ENCODE results near the gene C9orf50.

C9orf50 gene

DNA sequence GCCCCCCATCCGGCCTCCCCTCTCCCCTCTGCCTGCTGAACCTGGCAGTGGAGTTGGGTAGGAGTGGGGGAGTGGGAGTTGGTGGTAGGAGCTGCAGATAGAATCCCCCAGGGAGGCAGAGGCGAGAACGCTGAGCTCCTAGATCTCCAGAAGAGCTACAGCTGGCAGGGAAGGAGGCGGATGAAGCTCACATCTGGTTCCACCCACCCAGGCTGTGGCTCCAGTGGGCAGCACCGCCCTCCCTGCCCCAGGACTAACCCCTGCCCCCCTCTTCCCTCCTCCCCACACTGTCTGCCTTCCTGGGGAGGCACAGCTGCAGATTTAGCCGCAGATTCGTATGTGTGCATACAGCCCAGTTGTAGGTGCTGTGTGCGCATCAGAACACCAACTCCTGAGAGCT, 34.2 kb downstream of the C9orf50 start:
- DNase-seq, result no peak

DNA sequence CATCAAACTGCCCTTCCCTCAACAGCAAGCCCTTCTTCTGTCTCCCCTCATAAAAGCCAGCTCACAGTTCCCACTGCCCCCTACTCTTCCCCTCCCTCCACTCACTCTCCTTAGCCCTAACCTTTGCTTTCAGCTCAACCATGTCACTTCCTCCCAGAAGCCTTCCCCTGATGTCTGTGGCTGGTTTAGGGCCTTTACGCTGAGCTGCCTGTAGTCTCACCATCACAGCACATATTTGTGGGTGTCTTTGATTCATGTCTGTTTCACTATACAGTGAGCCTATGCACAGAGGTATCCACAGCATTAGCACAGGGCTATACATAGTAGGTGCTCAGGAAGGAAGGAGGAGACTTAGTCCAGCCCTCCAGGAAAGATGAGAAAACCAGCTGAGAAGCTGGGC, 34.7 kb downstream of the C9orf50 start:
- DNase-seq, result no peak

DNA sequence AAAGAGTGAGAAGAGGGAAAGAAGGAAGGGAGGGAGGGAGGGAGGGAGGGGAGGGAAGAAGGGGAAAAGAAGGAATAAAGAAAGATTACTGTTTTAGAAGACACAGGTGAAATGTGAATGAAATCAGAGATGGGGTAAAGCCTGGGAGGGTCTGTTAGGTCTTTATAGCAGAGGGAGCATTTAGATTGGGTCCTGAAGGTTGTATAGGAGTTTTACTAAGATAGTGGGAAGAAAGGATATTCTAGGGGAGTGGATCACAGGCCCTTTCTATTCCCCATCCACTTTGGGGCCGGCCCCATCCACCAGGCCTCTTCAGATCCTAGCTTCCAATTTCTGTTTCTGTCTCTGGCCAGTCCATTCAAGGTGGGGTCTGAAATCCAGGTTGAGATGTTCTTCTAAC, 35.5 kb downstream of the C9orf50 start:
- no peak for DNase-seq

DNA sequence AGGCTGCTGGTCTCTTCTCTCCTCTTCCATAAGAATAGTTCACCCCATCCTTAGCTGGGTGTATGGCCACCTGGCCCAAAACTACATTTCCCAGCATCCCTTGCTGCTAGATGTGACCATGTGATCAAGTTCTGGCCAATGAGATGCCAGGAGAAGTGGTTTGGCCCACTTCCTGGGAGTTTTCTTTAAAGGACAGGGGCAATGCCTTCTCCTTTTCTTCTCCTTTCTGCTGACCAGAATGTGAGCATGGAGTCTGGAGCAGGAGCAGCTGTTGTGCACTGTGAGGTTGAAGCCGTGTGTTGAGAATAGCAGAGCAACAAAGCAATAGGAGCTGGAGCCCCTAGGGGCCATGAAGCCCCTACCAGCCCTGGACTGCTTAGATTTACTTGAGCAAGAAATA, 36.8 kb downstream of the C9orf50 start:
- peak in 4 of 5 donors; percentile 34 to 79 (median 48) for DNase-seq

DNA sequence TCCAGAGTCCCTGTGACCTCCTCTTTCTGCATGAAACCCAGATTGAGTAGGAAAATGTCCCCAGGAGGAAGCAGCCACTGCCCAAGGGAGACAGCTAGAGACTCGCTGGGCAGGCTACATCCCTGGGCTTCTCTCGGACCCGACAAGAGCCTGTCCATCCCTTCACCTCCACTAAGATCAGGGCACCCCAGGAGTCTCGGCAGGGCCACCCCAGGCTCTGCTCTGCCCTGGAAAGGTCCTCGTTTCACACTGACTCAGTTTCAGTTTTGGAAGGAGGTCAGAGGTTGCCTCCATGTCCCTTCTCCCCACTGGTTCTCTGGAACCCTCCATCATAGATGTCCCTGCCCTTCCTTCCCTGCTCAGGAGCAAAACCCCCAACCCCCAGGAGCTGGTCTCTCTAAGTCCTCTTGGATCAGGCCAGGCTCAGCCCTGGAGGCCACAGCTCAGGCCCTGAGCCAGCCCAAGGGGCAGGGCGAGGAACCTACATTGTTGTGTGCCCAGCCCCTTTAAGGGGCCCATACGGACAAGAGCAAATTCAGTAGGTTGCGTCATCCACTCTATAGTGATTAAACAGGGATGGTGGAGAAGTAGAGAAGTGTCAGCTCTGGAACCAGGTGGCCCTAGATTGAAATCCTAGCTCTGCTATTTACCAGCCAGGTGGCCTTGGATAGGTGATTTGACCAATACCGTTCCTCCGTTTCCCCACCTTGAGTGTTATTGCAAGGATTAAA, 37.4 kb downstream of the C9orf50 start:
- DNase-seq, result no peak

DNA sequence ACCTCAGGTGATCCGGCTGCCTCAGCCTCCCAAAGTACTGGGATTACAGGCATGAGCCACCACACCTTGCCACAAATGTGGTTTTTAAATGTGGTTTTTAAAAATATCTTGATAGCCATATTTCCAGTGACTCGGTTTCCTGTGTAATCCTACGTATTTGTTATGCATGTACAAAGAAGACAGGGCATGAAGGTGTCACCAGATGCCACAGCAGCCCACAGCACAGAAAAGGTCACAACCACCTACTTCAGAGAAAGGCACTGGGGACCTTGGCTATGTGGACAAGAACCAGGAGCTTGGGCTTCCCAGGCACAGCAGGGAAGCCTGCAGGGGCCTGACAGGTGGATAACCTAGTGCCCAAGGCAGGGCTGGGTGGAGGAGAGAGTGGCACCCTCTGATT, 38.0 kb downstream of the C9orf50 start:
- peak in 1 of 5 donors; percentile 43 for DNase-seq

DNA sequence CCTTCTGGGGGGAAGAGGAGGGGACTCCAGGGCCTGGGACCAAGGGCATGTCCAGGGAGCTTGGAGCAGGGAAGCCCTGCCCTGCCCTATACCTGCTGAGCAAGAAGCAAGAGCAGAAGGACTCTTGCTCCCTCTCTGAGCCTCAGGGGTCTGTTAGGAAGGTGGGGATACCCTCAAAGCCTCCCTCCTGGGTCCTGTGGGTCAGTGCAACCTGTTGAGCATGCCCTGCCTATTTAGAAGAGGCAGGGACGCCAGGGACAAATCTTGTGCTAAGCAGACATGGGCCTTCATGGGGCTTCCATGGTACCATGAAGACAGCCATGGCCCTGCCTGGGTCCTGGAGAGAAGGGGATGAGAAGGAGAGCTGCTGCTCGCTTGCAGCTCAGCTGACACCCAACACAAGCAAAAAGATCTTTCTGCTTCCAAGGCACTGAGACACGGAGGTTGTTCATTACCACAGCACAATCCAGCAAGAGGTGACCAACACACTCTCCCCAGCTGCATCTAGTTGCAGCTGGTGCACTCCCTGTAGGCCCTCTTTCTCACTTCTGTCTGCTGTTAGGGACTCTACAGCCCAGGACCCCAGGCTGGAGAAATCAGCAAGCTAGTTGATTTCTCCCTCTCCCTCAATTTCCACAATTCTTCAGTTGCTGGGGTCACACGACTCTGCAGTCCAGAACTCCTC, 39.3 kb downstream of the C9orf50 start:
- no peak for DNase-seq

DNA sequence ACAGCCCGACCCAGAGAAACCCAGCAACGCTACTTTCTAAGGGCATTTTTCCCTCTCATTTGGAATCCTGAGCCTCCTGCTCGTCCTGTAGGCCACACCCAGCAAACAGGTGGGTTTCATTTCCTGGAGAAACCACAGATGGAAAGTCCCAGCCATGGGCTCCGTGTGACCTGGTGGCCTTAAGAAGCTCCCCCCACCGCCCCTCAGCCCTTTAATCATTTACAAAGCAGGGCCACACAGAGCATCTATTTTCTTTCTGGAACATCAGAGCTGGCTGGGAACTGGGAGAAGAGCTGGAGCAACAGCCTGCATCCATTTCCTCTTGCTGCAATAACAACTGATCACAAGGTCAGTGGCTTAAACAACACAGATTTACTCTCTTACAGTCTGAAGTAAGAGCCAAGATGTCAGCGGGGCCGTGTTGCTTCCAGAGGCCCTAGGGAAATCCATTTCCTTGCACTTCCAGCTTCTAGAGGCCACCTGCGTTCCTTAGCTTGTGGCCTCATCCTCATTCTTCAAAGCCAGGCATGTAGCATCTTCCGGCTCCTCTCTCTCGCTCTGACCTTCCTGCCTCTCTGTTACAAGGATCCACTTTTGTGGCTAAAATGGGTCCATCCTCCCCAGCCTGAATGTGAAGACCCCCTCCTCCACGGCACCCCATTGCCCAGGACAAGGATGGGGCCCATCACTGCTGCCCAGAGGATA, 40.5 kb downstream of the C9orf50 start:
- DNase-seq, result peak in 1 of 5 donors; percentile 66

DNA sequence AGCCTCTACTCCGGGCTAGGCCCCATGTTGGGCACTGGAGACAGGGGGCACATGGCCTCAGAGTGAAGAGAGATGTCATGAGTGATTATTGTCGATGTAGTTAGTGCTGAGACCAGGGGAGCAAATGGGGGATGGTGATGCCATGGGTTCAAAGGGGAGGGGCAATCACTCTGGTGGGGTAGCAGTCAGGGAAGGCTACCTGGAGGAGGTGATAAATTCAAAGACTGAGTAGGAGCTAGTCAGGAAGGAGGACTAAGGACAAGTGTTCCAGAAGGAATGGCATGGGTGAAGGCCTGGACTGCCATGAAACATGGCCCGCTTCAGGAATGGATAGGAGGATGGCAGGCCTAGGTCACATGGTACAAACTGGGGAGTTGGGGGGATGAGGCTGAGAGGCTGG, 41.6 kb downstream of the C9orf50 start:
- no peak for DNase-seq

DNA sequence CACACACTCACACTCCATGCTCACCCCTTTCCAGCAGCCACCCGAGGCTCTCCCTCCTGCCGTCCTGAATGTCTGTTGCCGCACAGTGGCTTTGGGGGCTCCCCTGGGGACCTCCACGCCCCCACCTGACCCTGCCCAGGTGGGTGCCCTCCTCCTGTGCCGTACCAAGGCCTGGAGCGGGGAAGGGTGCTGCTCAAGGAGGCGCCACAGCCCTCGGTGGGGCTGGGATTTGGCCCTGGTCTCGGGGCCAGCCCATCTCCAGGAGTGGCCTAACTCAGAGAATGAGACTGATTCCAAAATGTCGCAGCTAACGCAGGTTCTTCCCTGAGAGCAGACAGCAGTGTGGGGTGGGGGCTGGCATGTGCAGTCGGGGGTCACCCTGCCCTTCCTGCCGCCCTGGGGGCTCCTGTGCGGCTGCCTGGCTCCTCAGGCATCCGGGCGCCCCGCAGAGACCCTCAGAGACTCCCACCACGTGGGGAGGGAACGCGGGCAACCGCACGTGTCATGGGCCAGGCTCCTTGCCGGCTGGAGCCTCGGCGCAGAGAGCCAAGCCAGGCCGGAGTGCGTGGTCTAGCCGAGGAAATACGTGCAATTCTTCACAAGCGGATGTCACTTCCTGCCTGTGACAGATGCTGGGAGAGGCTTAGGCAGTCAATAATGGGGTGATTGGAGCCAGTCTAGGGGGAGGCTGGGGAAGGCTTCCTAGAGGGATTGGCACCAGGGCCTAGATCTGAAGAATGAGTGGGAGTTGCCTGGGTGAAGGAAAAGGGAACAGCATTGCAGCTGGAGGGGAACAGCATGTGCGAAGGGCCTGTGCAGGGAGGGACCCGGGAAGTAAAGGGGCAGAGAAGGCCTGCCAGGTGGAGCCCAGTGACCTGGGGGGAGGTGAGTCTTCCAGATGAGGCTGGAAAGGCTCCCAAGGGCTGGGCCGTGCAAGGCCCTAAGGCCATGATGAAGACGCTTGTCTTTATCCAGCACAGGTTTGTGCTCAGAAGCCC, 44.1 kb downstream of the C9orf50 start:
- DNase-seq, result no peak

DNA sequence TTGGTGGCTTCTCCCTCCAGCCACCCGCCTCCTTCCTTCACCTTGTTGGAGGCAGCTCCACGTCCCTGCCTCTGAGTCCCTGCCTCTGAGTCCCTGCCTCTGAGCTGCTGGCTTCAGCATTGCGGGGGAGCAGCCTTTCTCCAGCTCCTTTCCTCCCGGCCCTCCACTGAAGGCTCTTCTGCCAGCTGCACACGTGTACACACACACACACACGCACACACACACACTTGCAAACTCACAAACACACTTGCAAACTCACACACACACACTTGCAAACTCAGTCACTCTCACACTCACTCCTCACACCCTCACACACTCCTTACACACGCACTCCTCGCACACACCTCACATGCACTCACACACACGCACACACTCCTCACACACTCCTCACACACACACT, 45.1 kb downstream of the C9orf50 start:
- DNase-seq, result no peak

DNA sequence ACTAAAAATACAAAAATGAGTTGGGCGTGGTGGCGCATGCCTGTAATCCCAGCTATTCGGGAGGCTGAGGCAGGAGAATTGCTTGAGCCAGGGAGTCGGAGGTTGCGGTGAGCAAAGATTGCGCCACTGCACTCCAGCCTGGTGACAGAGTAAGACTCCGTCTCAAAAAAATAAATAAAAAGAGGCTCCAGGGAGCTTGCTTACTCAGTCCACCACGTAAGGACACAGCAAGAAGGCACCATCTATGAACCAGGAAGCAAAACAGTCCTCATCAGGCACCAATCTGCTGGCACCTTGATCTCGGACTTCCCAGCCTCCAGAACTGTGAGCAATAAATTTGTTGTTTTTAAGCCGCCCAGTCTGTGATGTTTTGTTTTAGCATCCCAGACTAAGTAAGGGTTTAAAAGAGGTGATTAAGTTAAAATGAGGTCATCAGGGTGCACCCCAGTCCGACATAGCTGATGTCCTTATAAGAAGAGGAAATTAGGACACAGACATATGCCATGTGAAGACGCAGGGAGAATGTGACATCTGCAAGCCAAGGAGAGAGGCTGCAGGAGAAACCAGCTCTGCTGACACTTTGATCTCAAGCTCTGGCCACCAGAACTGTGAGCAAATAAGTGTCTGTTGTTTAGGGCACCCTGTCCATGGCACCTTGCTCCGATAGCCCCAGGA, 45.9 kb downstream of the C9orf50 start:
- no peak for DNase-seq

DNA sequence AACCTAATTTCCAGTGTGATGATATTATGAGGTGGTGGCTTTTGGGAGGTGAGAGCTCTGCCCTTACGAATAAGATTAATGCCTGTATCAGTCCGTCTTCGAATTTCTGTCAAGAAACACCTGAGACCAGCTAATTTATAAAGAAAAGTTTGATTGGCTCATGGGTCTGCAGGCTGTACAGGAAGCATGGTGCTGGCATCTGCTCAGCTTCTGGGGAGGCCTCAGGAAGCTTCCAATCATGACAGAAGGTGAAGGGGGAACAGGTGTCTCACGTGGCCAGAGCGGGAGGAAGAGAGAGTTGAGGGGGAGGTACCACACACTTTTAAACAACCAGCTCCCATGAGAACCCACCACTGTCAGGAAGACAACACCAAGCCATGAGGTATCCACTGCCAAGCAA, 46.9 kb downstream of the C9orf50 start:
- DNase-seq, result no peak

DNA sequence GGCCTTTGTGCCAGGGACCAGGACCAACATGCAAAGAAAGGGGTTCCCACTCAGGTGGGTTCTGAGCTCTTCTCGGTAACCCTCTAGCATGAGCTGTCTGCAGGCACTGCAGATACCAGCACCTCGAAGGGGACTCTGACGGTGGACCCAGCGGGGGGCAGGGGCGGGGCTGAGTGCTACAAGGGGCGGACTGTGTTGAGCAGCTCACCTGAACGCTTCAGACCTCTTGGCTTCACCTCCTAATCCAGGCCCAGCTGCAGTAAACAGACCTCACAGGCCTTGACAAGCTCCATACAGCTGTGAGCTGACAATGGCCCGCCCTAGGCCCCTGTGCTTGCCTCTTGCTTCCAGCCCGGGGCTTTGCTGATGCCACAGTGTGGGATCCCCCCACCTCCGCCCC, 48.4 kb downstream of the C9orf50 start:
- DNase-seq, result no peak

DNA sequence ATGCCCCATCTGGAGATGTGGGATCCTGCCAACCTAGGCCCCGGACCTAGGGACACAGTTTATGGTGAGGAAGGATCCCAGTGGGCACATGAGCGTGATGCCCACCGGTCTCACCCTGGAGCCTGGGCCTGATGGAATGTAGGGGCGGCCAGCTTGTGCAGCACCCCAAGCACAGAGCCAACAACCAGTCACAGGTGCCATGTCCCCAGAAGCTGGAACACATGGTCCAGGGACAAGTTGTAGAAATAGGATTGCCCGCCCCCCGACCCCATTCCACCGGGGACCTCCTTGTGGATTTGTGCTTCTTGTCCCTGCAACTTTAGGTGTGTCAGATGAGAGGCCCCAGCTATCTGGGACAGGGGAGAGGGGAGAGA, 48.9 kb downstream of the C9orf50 start:
- no peak for DNase-seq

DNA sequence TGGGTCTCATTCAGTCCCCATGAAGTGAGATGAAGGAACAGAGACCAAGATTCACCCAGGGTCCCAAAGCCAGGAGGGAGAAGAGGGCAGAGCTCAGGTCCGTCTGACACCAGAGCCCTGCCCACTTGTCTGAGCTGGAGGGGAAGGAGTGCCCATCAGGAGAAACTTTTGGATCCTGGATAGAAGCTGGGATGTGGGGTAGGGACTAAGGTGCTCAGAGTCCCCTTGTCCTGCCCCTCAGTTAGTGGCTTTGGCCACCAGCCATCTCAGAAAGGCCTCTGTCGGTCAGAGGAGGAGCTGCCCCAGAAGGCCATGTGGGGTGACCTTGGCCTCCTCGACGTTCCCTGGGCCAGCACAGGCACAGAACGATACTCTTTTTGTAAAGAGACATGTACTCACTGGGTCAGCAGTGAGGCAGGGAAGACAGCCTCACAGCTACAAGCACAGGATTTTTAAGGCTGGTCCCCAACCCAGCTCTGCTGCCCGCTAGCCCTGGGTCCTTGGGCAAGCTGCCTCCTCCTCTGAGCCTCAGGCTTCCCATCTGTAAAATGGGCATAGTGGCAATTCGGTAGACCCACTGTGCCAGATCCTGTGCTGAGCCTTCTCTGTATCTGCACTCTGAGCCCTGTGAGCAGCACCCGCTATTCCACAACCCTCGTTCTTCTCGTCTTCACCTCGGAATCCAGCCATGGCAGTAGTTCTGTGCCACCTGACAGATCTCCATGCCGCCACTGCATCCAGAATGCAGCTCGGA, 49.4 kb downstream of the C9orf50 start:
- DNase-seq, result no peak

DNA sequence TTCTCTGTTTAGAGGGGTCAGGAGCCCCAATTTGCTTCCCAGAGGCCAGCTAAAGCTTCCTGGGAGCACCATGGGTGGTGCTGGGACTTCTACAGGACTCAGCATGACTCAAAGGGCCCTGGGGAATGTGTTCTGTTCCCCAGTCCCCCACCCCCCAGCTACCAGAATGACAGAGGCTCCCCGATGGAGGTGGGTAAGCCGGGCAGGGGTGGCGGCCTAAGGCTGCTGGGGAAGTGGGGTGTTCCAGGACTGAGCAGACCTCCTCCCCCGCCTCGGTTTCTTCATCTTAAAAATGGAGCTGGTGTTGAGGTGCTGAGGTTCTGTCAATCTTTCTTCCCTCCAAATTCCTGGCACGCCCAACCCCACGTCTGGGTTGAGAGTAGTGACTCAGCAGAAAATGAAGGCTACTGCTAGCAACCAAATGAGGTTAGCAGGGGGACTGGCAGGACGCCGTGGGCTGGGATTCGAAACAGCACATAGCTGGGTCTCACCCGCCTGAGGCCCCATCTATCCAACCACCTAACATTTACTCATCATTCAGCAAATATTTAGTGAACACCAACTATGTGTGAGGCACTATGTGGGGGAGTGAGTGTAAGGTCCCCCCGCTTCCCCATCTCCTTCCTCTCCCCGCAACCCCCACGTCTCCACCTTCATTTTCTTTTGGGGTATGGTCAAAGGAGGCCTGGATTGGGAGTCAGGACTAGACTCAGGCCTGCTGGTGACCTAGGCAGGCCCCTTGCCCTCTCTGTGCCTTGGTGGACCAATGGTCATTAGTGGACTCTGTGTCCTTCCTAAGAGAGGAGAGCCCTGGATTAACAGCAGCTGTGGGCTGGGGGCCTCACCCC, 50.2 kb downstream of the C9orf50 start:
- no peak for DNase-seq

DNA sequence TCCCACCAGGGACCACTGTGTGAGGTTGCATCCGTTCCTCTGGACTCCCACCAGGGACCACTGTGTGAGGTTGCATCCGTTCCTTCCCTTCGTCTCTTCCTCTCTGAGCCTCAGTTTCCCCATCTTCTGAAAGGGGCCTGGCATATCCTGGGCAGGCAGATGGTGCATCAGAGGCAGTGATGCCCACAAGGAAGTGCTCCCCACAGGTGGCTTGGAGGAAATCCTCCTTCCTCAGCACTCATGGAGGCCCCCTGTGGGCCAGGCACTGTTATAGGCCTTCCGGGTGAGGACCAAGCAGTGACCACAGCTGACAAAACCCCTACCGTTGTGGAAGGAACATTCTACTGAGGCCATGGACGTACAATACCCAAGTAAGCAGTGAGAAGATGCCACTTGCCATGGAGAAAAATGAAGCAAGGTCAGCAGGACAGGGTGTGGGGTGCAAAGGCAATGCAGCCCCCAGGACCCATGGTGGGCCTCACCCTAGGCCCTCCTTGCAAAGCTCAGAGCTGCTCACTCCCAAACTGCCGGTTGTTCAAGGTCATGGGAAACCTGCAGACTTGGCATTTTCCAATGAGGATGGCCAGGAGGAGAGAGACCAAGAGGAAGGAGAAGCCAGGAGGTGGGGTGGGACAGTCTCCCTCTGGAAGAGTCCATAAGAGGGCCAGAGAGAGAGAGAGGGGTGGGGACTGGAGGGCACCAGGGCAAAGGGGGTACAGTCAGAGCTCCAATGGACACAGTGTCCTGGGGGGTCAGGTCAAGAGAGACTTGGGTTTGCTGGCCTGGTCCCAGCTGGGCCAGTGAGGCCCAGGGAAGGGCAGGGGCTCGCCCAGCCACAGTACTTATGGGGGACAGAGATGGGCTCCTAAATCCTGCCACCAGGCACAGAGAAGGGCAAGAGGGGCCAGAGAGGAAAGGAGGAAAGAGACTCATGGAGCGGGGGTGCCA, 51.1 kb downstream of the C9orf50 start:
- DNase-seq, result no peak

Data from T-helper 1 cell (primary cell).